ENCODE results near the gene SEZ6L.

Gene SEZ6L

GRCh38 chr22:26182723-26183122, 13.5 kb downstream of the SEZ6L start:
- DNase-seq (ENCODE audit: low spot score) = no peak

DNA sequence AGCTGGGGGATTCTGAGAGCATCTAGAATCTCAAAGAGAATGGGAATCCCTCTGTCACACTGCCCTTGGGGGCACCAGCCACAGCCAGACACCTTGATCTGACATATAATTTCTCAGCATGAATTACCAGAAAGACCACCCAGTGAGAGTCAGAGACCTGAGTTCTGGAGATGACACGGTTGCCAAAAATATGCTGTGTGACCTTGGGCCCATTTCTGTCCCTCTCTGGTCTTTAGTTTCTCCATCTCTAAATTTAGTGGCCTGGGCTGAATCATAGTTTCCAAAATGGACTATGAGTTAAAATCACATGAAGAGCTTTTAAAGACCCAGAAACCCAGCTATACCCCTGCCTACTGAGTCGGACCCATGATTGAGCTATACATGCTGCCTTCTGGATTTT, 15.9 kb downstream of the SEZ6L start:
- DNase-seq (ENCODE audit: low spot score) = no peak

DNA sequence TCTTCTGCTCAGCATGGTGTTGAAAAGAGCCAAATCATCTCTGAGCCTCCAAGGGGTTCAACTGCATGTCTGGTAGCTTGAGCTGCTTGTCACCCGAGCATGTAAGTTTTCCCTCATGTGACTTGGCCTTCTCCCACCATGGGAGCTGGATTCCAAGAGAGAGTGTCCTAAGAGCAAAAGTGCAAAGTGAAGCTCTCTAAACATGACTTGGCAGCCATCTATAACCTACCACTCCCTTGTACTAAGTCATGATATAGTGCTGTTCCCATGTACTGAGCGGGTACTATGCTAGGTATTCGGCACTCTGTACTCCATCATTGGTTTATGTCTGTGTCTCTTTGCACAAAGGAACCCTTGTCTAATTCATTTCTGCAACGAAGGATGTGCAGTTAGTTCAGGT, 19.1 kb downstream of the SEZ6L start:
- no peak for DNase-seq (ENCODE audit: low spot score)

DNA sequence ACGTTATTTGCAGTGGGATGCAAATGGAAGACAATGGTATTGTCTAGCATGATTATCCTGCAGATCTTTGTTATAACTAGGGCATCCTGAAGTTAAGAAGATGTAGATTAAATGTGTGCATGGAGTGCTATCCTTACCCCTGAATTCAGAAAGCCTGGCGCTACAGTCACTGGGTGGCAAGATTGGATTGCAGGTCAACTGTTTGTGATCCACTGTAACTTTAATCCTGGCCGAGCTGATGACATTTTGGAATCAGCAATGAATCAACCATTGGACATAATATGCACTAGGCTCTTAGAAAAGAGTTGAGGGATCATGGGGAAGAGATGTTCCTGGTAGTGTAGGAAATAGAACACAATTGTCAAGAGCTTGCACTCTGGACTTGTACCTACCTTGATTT, 25.1 kb downstream of the SEZ6L start:
- no peak for DNase-seq (ENCODE audit: low spot score)

- no peak for DNase-seq (ENCODE audit: low spot score)
These were observed 25.6 kb downstream of the SEZ6L start for GRCh38 chr22:26194877-26195276.

DNA sequence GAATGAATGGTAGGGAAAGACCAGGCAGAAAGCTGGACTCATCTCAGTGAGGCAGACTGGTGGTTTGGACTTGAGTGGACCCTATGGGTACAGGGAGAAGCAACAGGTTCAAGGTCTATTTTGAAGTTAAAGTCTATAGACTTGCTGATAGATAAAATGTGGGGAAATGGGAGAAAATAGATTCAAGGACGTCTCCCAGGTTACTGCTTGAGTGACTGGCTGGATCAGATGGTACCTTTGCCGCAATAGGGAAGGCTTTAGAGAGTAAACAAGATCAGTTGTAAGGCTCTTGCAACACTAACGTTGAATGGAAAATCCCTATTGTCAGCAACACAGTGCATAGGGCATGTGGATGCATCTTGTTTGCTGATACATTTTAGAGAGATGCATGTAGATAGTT, 27.4 kb downstream of the SEZ6L start:
- DNase-seq (ENCODE audit: low spot score) = peak; percentile 10

- DNase-seq (ENCODE audit: low spot score) = no peak
These were observed 28.2 kb downstream of the SEZ6L start for GRCh38 chr22:26197425-26197824.

- DNase-seq (ENCODE audit: low spot score) = no peak
These were observed 30.4 kb downstream of the SEZ6L start for GRCh38 chr22:26199665-26200064.

- DNase-seq (ENCODE audit: low spot score) = no peak
These were observed 33.1 kb downstream of the SEZ6L start for GRCh38 chr22:26202280-26202924.

DNA sequence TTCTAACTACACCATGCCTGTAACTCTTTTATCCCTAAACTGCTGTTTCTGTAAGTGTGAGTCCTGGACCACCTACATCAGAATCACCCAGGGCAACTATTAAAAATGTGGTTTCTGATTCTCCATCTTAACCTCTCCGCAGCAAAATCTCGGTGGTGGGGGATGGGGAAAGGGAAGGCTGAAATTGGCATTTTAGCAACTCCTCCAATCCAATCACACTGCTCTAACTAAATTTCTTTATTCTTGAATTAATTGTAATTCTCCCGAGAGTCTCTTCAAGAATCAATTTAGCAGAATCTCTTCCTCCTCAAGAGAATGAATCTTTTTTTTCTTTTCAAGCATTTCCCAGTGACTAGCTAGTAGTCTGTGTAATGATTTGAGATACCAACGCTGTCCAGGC, 36.2 kb downstream of the SEZ6L start:
- no peak for DNase-seq (ENCODE audit: low spot score)

DNA sequence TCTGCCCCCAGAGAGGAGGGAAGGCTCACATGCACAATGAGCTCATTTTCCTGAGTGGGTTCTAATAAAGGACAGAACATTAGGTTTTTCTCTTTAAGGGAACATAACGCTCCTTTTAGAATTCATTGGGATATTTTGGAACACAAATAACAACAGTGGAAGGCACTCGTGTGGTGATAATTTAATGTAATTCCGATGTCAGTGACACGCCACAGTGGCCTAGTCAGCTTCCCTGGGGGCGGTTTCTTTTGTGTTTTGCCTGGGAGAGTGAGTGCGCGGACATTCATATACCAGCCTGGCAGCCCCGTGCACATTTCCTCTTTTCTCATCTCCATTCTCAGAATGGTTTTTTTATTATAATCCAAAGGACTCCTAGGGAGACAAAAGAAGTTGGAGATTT, 41.1 kb downstream of the SEZ6L start:
- DNase-seq (ENCODE audit: low spot score) = no peak

DNA sequence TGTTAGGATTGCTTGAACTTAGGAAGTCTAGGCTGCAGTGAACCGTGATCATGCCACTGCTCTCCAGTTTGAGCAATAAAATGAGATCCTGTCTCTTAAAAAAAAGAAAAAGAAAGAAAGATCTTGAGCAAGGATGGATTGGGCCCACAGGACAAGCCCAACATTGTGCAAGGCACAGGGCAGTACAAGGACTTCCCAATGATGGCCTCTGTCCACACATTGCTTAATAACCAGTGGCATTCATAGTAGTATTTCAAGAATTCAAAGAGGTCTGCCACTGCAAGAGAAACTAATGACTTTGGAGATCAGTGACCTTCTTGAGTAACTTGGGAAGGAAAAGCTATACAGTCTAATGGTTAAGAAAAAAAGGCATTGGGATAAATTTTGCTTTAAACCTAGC, 44.6 kb downstream of the SEZ6L start:
- no peak for DNase-seq (ENCODE audit: low spot score)

- no peak for DNase-seq (ENCODE audit: low spot score)
These were observed 45.2 kb downstream of the SEZ6L start for GRCh38 chr22:26214466-26214865.

DNA sequence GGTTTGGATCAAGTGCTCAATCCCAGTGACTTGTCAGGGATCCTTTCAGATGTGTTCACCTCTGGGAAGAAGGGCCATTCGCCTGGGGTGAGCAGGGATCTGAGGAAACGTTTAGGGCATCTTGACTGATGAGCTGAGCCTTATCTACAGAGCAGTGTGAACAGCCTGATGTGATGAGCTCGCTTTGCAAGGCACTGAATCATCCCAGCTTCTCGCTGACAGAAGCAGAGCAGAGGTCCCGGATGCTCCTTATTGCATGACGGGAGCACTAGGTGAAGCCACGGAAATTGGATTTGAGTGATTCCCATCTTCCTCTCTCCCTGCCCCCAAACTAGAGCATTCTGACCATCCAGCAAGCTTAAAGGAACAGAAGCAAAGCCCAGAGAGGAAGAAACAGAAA, 46.5 kb downstream of the SEZ6L start:
- no peak for DNase-seq (ENCODE audit: low spot score)

GRCh38 chr22:26225207-26225606, 55.9 kb downstream of the SEZ6L start:
- no peak for DNase-seq (ENCODE audit: low spot score)

DNA sequence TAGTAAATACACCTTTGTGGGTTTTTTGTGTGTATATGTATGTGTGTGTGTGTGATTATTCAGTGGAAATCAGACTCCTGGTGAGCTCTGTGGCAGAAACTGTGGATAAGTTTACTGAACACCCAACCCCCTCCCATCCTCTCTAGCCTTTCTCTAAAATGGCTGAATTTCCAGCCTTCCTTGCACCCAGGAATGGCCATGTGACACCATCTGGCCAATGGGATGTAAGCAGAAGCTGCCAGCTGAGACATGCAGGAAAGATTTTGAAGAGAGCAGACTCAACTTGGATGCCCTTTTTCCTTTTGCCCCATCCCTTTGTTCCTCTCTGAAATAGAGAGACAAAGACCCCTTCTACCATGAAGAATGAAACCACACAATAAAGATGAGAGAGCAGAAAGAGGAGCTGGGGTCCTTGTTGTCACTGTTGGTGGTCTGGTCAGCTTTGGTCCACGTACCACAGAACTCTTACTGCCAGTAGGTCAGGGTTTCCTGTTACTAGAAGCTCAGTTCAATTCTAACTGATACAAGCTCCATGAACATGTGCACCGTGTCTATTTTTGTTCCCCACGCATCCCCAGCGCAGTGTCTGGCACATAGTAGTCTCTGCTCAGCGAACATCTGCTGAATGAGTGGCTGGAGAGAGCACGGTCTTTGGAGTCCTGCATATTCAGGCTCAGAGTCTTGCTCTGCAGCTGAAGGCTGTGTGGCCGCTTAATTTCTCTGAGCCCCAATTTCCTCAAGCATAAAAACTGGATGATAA, 57.5 kb downstream of the SEZ6L start:
- DNase-seq (ENCODE audit: low spot score) = no peak

GRCh38 chr22:26229910-26230309, 60.6 kb downstream of the SEZ6L start:
- no peak for DNase-seq (ENCODE audit: low spot score)

- no peak for DNase-seq (ENCODE audit: low spot score)
These were observed 65.0 kb downstream of the SEZ6L start for GRCh38 chr22:26234296-26234695.

DNA sequence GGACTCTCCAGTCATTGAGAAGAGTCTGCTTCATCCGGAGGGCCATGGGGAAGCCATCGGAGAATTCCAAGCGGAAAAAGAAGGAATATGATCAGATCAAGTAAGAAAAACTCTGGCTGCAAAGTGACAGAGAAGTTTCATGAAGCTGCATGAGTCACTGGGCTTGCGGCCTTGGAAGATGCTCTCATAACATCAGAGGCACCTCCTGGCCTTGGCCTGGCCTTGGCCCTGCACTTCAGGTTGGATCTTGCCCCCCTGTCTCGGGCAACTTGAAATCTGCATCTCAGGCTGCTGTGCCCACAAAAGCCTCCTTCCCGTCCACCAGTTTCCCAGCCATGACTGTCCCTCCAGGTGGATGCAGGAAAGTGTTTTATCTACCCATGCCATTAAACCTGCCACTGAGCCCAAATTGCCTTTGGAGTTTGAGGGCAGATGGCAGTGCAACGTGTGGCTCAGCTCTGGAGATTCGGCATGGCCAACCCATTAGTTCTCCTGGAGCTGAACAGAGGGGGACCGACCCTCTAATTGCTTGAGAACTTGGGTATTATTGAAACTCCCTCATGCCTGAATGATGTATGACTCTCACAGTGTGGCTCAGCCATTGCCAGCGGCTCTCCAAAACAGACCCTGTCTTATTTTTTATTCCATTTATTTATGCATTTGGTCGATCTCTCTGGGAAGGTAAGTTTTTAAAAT, 66.7 kb downstream of the SEZ6L start:
- DNase-seq (ENCODE audit: low spot score) = no peak

DNA sequence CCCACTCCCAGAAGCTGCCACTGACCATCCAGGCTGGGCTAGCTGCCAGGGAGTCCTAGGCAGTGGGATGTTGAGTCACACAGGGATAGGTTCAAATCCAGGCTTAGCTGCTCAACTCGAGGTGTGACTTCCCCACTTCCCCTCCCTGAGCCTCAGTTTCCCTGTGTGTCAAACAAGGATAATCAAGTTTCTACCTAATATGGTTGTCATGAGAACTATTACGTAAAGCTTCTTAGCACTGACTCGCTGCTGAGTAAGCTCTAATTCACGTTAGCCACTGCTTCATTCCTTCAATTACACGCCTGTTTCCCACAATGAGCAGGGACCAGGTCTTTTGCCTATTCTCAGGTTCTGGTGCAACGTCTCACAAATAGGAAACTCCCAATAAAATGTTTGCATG, 67.7 kb downstream of the SEZ6L start:
- DNase-seq (ENCODE audit: low spot score) = no peak

- no peak for DNase-seq (ENCODE audit: low spot score)
These were observed 69.3 kb downstream of the SEZ6L start for GRCh38 chr22:26238596-26238995.

- DNase-seq (ENCODE audit: low spot score) = no peak
These were observed 70.3 kb downstream of the SEZ6L start for GRCh38 chr22:26239581-26239980.

DNA sequence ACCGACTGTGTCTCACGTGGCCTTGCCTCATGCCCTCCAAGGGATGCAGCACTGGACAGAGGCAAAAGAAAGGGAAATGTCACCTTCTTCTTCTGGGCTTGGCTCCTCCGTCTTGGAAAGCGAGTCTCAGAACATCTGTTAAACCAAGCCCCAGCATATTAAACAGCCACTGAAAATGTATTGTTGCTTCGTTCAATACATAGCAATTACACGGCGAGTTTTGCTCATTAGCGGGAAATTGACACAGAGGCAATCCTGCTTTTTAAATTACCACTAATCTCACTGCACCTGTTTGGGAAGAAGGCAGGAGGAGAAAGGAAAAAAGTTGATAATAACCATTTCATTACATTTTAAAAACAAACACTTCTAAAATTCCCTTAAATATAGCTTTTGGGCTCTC, 72.1 kb downstream of the SEZ6L start:
- no peak for DNase-seq (ENCODE audit: low spot score)

All from HuH-7 (cell line).